ENCODE results near the gene CEBPA.

- TF ChIP-seq POLR2A (IDR thresholded peaks at IDR 0.05): no peak
- no peak for TF ChIP-seq CTCF (IDR thresholded peaks at IDR 0.05)
Observed at GRCh38 chr19:33264881-33265445, 37.4 kb downstream of the CEBPA start.
